ENCODE results near the gene PRKX. TPM values are rescaled to one million over a fixed set of nuclear protein-coding genes. Genes with fewer than 3 reads are reported as not detected.

Gene PRKX
- total RNA-seq, 1 donor from 2014 or later: 37.2 TPM

DNA sequence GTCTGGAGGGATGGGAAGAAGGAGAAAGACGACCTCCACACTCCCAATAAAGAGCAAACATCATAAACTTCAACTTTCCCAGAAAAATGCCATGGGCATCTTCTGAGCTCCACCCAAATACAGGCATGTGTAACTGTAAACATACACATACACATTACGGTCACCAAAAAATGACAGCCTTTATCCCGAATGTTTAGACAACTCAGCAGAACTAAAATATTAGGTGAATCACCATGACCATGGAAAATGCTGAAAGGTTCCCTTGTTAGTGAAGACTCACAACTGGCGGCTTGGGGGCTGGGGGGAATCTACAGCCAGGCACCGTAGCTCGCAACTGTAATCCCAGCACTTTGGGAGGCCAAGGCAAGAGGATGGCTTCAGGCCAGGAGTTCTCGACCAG is 33.0 kb downstream of the PRKX start:
- no peaks in the 10 kb centered on the region for H3K27me3 Mint-ChIP-seq (ENCODE audit: unreplicated experiment)
- H3K4me3 Mint-ChIP-seq (ENCODE audit: unreplicated experiment): no peak overlapping the region
- peaks cover 36% of the 10 kb centered on the region for H3K4me1 Mint-ChIP-seq (ENCODE audit: unreplicated experiment)
- no peak for DNase-seq (ENCODE audit: extremely low spot score, unreplicated experiment)
- no peaks in the 10 kb centered on the region for H3K9me3 Mint-ChIP-seq (ENCODE audit: unreplicated experiment)
- TF ChIP-seq, protein P1, sequence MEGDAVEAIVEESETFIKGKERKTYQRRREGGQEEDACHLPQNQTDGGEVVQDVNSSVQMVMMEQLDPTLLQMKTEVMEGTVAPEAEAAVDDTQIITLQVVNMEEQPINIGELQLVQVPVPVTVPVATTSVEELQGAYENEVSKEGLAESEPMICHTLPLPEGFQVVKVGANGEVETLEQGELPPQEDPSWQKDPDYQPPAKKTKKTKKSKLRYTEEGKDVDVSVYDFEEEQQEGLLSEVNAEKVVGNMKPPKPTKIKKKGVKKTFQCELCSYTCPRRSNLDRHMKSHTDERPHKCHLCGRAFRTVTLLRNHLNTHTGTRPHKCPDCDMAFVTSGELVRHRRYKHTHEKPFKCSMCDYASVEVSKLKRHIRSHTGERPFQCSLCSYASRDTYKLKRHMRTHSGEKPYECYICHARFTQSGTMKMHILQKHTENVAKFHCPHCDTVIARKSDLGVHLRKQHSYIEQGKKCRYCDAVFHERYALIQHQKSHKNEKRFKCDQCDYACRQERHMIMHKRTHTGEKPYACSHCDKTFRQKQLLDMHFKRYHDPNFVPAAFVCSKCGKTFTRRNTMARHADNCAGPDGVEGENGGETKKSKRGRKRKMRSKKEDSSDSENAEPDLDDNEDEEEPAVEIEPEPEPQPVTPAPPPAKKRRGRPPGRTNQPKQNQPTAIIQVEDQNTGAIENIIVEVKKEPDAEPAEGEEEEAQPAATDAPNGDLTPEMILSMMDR (IDR thresholded peaks at IDR 0.05): no peak
- peak overlapping the region; percentile 41 for H3K27ac Mint-ChIP-seq (ENCODE audit: unreplicated experiment)
- H3K36me3 Mint-ChIP-seq (ENCODE audit: unreplicated experiment): peaks cover 3% of the 10 kb centered on the region

GRCh38 chrX:3679669-3680068 is 33.8 kb downstream of the PRKX start:
- Mint-ChIP-seq H3K4me3 (ENCODE audit: unreplicated experiment) (no peak overlapping the region), H3K9me3 (ENCODE audit: unreplicated experiment) (no peaks in the 10 kb centered on the region), H3K4me1 (ENCODE audit: unreplicated experiment) (peaks cover 31% of the 10 kb centered on the region), H3K27ac (ENCODE audit: unreplicated experiment) (no peak overlapping the region), H3K27me3 (ENCODE audit: unreplicated experiment) (no peaks in the 10 kb centered on the region), H3K36me3 (ENCODE audit: unreplicated experiment) (peaks cover 6% of the 10 kb centered on the region)
- TF ChIP-seq, protein P1 (IDR thresholded peaks at IDR 0.05): no peak
- DNase-seq (ENCODE audit: extremely low spot score, unreplicated experiment): no peak

DNA sequence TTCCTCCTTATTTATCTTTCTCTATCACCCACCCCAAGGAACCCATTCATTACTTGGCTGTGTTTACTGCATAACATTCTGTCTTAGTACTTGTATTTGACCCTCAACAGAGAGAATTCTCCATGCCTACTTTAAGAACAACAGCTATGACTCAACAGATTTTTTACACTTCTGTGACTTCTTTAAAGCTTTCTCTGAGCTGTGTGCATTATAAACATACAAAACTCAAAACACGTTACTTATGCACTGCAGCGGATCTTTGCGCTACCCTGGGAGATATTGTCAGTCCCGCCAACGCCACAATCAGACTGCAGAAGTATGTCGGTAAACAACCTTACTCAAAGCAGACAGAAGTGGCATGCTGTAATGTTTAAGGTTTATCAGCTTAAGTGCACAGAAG is 35.1 kb downstream of the PRKX start:
- peak overlapping the region; percentile 48 for H3K27ac Mint-ChIP-seq (ENCODE audit: unreplicated experiment)
- H3K9me3 Mint-ChIP-seq (ENCODE audit: unreplicated experiment): no peaks in the 10 kb centered on the region
- H3K27me3 Mint-ChIP-seq (ENCODE audit: unreplicated experiment): no peaks in the 10 kb centered on the region
- H3K4me3 Mint-ChIP-seq (ENCODE audit: unreplicated experiment): no peak overlapping the region
- peaks cover 31% of the 10 kb centered on the region for H3K4me1 Mint-ChIP-seq (ENCODE audit: unreplicated experiment)
- TF ChIP-seq, protein P1 (IDR thresholded peaks at IDR 0.05): no peak
- no peak for DNase-seq (ENCODE audit: extremely low spot score, unreplicated experiment)
- peaks cover 17% of the 10 kb centered on the region for H3K36me3 Mint-ChIP-seq (ENCODE audit: unreplicated experiment)

- Mint-ChIP-seq H3K9me3 (ENCODE audit: unreplicated experiment) (no peaks in the 10 kb centered on the region), H3K27me3 (ENCODE audit: unreplicated experiment) (no peaks in the 10 kb centered on the region), H3K36me3 (ENCODE audit: unreplicated experiment) (peaks cover 34% of the 10 kb centered on the region), H3K4me1 (ENCODE audit: unreplicated experiment) (peaks cover 17% of the 10 kb centered on the region), H3K27ac (ENCODE audit: unreplicated experiment) (no peak overlapping the region), H3K4me3 (ENCODE audit: unreplicated experiment) (no peak overlapping the region)
- DNase-seq (ENCODE audit: extremely low spot score, unreplicated experiment): no peak
- TF ChIP-seq, protein P1 (IDR thresholded peaks at IDR 0.05): no peak
Observed at GRCh38 chrX:3674881-3675280, 38.6 kb downstream of the PRKX start.

DNA sequence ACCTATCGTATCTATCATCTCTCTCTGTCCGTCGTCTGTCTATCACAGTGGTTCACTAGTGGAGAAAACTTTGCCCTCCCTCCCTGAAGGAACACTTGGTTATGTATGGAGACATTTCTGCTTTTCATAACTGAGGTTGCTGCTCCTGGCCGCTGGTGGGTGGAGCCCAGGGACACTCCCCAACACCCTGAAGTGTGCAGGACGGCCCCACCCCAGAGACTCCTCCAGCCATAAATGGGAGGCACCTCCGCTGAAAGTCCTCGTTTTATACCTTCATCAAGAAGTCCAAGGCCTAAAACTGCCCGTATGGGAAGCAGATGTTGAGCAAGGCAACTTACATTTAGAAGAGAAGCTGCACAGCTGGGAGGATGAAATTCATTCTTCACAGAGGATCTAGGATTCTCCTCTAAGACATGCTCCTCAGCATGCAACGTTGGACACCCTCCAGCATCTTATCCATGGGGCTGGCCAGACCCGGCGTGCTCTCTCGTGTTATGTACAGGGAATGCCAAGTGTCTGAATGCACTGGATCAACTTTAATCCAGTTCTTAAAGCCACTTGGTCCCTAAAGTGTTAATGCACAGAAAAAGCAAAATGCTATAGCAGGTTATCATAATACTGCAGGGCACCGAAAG is 43.5 kb downstream of the PRKX start:
- H3K9me3 Mint-ChIP-seq (ENCODE audit: unreplicated experiment): no peaks in the 10 kb centered on the region
- H3K4me3 Mint-ChIP-seq (ENCODE audit: unreplicated experiment): no peak overlapping the region
- no peaks in the 10 kb centered on the region for H3K27me3 Mint-ChIP-seq (ENCODE audit: unreplicated experiment)
- no peak for DNase-seq (ENCODE audit: extremely low spot score, unreplicated experiment)
- H3K36me3 Mint-ChIP-seq (ENCODE audit: unreplicated experiment): peaks cover 48% of the 10 kb centered on the region
- TF ChIP-seq, protein P1 (IDR thresholded peaks at IDR 0.05): no peak
- no peaks in the 10 kb centered on the region for H3K4me1 Mint-ChIP-seq (ENCODE audit: unreplicated experiment)
- H3K27ac Mint-ChIP-seq (ENCODE audit: unreplicated experiment): no peak overlapping the region
